GM12875 (cell line): ENCODE results near the gene ACTRT3.
"Not testable (repeated sequence)": the region's sequence is repeated elsewhere in the genome, so short reads cannot be mapped to it uniquely, and the experiment has no call there.

Experiments used
- H3K4me3 ChIP-seq: one replicate; pipeline ENCODE4 v1.5.1; 2011; ENCODE audit warnings: low read depth, low read length, control low read depth
- TF ChIP-seq, protein P1 (sequence below): IDR thresholded peaks from 2 replicates; pipeline ENCODE4 v1.5.1; 2011; ENCODE audit warnings: low read depth, mild to moderate bottlenecking, control low read depth, inconsistent platforms, low read length, moderate library complexity, borderline replicate concordance; ENCODE audit not compliant: insufficient read depth

The ACTRT3 gene

DNA sequence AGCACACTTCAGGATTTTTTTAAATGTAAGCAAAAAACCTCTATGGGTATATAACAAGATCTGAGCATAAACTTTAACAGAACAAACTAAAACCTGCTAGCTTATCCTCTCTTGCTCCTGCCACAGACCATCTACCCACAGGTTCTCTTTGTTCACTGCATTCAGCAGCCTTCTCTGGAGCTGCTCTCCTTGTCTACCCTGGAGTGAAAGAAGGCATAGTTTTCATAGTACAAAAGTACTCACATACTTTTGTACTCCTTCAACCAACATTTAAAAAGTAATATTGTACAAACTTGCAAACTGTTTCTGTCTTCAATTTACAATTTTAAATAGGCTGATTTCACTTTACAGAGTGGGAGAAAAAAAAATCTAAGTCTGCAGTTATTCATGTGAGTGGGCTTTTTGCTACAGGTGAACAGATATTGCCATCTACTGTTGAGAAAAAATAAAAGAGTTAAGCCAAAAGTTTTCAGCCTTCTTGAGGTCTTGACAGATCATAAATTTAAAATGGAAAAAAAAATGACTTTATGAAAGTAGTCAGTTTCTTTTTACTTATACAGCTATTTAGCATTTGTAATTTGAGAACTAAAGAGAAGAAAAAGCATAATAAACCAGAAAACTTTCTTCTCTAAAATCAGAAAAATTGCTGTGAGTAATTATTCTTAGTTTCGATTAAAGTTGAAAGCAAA, 24.9 kb downstream of the ACTRT3 start:
- TF ChIP-seq, protein P1, sequence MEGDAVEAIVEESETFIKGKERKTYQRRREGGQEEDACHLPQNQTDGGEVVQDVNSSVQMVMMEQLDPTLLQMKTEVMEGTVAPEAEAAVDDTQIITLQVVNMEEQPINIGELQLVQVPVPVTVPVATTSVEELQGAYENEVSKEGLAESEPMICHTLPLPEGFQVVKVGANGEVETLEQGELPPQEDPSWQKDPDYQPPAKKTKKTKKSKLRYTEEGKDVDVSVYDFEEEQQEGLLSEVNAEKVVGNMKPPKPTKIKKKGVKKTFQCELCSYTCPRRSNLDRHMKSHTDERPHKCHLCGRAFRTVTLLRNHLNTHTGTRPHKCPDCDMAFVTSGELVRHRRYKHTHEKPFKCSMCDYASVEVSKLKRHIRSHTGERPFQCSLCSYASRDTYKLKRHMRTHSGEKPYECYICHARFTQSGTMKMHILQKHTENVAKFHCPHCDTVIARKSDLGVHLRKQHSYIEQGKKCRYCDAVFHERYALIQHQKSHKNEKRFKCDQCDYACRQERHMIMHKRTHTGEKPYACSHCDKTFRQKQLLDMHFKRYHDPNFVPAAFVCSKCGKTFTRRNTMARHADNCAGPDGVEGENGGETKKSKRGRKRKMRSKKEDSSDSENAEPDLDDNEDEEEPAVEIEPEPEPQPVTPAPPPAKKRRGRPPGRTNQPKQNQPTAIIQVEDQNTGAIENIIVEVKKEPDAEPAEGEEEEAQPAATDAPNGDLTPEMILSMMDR = no peak
- H3K4me3 ChIP-seq = no peak overlapping the region

DNA sequence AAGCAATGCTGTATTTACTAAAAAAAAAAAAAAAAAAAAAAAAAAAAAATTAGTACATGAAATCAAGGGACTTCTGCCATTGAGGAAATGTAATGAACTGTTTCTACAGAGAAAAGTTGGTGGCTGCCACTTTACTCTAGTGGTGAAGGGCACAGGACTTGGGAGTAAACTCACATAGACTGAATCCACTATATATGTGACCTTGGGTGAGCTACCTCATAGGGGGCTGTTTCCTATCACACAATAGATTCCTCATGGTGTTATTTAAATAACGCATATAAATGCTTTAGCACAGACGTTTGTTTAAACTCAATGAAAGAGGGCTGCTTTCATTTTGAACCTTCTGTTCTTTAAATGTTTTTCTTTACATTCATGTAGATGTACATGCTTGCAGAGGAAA, 30.3 kb downstream of the ACTRT3 start:
- TF ChIP-seq, protein P1 = no peak
- no peak overlapping the region for H3K4me3 ChIP-seq

DNA sequence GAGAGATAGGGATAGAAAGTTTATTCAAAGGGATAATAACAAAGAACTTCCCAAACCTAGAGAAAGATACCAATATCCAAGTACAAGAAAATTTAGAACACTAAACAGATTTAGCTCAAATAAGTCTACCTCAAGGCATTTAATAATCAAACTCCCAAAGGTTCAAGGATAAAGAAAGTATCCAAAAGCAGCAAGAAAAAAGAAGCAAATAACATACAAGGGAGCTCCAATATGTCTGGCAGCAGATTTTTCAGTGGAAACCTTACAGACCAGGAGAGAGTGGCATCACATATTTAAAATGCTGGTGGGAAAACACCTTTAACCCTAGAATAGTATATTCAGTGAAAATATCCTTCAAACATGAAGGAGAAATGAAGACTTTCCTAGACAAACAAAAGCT, 37.5 kb downstream of the ACTRT3 start:
- not testable (repeated sequence) for H3K4me3 ChIP-seq

DNA sequence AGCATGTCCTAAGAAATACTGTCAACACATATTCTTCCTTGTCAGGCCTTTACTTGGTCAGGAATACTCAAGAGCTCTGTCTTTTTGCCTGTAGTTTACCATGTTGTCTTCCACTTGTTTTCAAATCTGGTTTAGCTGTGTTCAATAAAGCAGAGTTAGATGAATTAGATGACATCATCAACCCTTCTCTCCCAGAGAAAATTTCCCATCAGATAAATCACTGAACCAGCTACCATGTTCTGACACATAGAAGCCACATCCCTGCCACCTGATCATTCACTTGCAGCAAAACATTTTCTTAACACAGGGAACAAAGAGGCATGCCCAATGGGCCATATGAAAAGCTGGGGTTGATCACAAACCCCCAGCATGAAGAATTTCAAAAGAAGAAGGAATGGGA, 46.6 kb downstream of the ACTRT3 start:
- TF ChIP-seq, protein P1 = no peak
- H3K4me3 ChIP-seq = no peak overlapping the region

DNA sequence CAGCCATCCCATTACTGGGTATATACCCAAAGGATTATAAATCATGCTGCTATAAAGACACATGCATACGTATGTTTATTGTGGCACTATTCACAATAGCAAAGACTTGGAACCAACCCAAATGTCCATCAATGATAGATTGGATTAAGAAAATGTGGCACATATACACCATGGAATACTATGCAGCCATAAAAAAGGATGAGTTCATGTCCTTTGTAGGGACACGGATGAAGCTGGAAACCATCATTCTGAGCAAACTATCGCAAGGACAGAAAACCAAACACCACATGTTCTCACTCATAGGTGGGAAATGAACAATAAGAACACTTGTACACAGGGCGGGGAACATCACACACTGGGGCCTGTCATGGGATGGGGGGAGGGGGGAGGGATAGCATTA, 50.9 kb downstream of the ACTRT3 start:
- not testable (repeated sequence) for H3K4me3 ChIP-seq
